Thyroid gland (tissue), 4 donors: ENCODE data around the gene SIPA1L3. TPM values are rescaled to one million over a fixed set of nuclear protein-coding genes. Genes with fewer than 3 reads are reported as not detected.

ENCODE experiments used
- DNase-seq, 2 donors: peaks; one replicate each; pipeline ENCODE4 v3.0.0-alpha.2; 2019
- H3K27ac ChIP-seq, 3 donors: fragments of 200-600 bp; sonication (generic); 1 replicate in 2 of 3; 2 replicates in 1 of 3; pipeline ENCODE4 v1.5.1; 2016 to 2019; ENCODE audit warnings: mild to moderate bottlenecking in 1 of 3, moderate library complexity in 1 of 3
- H3K27me3 ChIP-seq: fragments of 200-600 bp; sonication (generic); one replicate; pipeline ENCODE4 v1.5.1; 2019
- H3K36me3 ChIP-seq, 2 donors: fragments of 200-600 bp; sonication (generic); one replicate each; pipeline ENCODE4 v1.5.1; 2016 to 2019
- H3K4me1 ChIP-seq, 2 donors: fragments of 200-600 bp; sonication (generic); one replicate each; pipeline ENCODE4 v1.5.1; 2017 to 2019
- H3K4me3 ChIP-seq, 3 donors: fragments of 200-600 bp; sonication (generic); replicated peaks in 1 of 3; 1 replicate in 2 of 3; 2 replicates in 1 of 3; pipeline ENCODE4 v1.5.1; 2016; ENCODE audit warnings: mild to moderate bottlenecking in 1 of 3
- H3K9me3 ChIP-seq: fragments of 200-600 bp; sonication (generic); one replicate; pipeline ENCODE4 v1.5.1; 2017
- CTCF ChIP-seq, 6 experiments: fragments of 200-600 bp in 3 of 6; fragments of 450-650 bp in 3 of 6; sonication (generic) in 3 of 6; IDR thresholded peaks; one replicate each; pipeline ENCODE4 v1.5.1; 2016 to 2019; ENCODE audit warnings: antibody characterized with exemption in 6 of 6, mild to moderate bottlenecking in 2 of 6, inconsistent platforms in 1 of 6, moderate library complexity in 1 of 6
- POLR2A ChIP-seq, 2 donors: fragments of 450-650 bp; IDR thresholded peaks; one replicate each; pipeline ENCODE4 v1.6.1; 2017; ENCODE audit warnings: antibody characterized with exemption in 2 of 2, mild to moderate bottlenecking in 2 of 2, moderate library complexity in 1 of 2
- WGBS, 2 donors: methylation state at CpG; one replicate each; pipeline ENCODE4 v1.1.5; 2017; 5-methylcytosine and 5-hydroxymethylcytosine counted together
- intact Hi-C: fragments of 100-400 bp; cut with DNase I; formaldehyde crosslinking; loops from one replicate; pipeline ENCODE4 v1.15.1; 2023
- total RNA-seq, 4 donors: library from RNA; depleted of rRNA; stranded (reverse); fragments of >200 nt; gene quantifications; one replicate each; pipeline ENCODE4 v1.2.3, GENCODE V29; 2016

SIPA1L3 gene
- total RNA-seq, 4 donors from 2014 or later = 39.4 to 130 (median 116) TPM

- Histone ChIP-seq H3K4me3 (no peak overlapping the region), H3K9me3 (no peaks in the 10 kb centered on the region), H3K36me3 (no peaks in the 10 kb centered on the region), H3K27me3 (no peaks in the 10 kb centered on the region), H3K4me1 (peaks cover 0 to 19% of the 10 kb centered on the region in 2 donors), H3K27ac (no peak overlapping the region)
- no peak for DNase-seq
- WGBS, 2 donors = 67 to 74% methylated on average over 5 of the region's 5 CpGs
- TF ChIP-seq CTCF (IDR thresholded peaks at IDR 0.05) = no peak
- no peak for TF ChIP-seq POLR2A (IDR thresholded peaks at IDR 0.05)
- intact Hi-C loops = no loop called here
Observed at GRCh38 chr19:38247126-38247525, 340.1 kb downstream of the SIPA1L3 start.

- no peaks in the 10 kb centered on the region for H3K27me3 ChIP-seq
- intact Hi-C loops = no loop called here
- H3K36me3 ChIP-seq = no peaks in the 10 kb centered on the region
- no peak overlapping the region for H3K4me3 ChIP-seq
- WGBS, 2 donors = 82 to 89% methylated on average over 9 of the region's 9 CpGs
- no peak for TF ChIP-seq CTCF (IDR thresholded peaks at IDR 0.05)
- TF ChIP-seq POLR2A (IDR thresholded peaks at IDR 0.05) = no peak
- peaks cover 0 to 19% of the 10 kb centered on the region in 2 donors for H3K4me1 ChIP-seq
- no peak for DNase-seq
- no peaks in the 10 kb centered on the region for H3K9me3 ChIP-seq
- no peak overlapping the region for H3K27ac ChIP-seq
Observed at GRCh38 chr19:38247734-38248268, 340.8 kb downstream of the SIPA1L3 start.

GRCh38 chr19:38248421-38248820, 341.4 kb downstream of the SIPA1L3 start:
- H3K4me3 ChIP-seq = no peak overlapping the region
- peaks cover 0 to 19% of the 10 kb centered on the region in 2 donors for H3K4me1 ChIP-seq
- no peaks in the 10 kb centered on the region for H3K36me3 ChIP-seq
- DNase-seq = no peak
- no peaks in the 10 kb centered on the region for H3K9me3 ChIP-seq
- intact Hi-C loops = no loop called here
- TF ChIP-seq CTCF (IDR thresholded peaks at IDR 0.05) = no peak
- TF ChIP-seq POLR2A (IDR thresholded peaks at IDR 0.05) = no peak
- no peaks in the 10 kb centered on the region for H3K27me3 ChIP-seq
- H3K27ac ChIP-seq = no peak overlapping the region
- WGBS, 2 donors = 93 to 95% methylated on average over 4 to 7 of the region's 7 CpGs

GRCh38 chr19:38250428-38250820, 343.4 kb downstream of the SIPA1L3 start:
- intact Hi-C loops = no loop called here
- Histone ChIP-seq H3K4me1 (peaks cover 0 to 12% of the 10 kb centered on the region in 2 donors), H3K36me3 (no peaks in the 10 kb centered on the region), H3K4me3 (no peak overlapping the region), H3K27me3 (no peaks in the 10 kb centered on the region), H3K27ac (no peak overlapping the region), H3K9me3 (no peaks in the 10 kb centered on the region)
- no peak for DNase-seq
- TF ChIP-seq CTCF (IDR thresholded peaks at IDR 0.05) (no peak), POLR2A (IDR thresholded peaks at IDR 0.05) (no peak)

GRCh38 chr19:38250821-38251563, 344.0 kb downstream of the SIPA1L3 start:
- H3K4me3 ChIP-seq = no peak overlapping the region
- intact Hi-C loops = no loop called here
- 28 to 37% methylated on average over 18 of the region's 18 CpGs for WGBS, 2 donors
- DNase-seq = peak; percentile 21 to 28
- H3K4me1 ChIP-seq = peaks cover 0 to 13% of the 10 kb centered on the region in 2 donors
- H3K9me3 ChIP-seq = no peaks in the 10 kb centered on the region
- TF ChIP-seq CTCF (IDR thresholded peaks at IDR 0.05) (no peak), POLR2A (IDR thresholded peaks at IDR 0.05) (no peak)
- no peaks in the 10 kb centered on the region for H3K27me3 ChIP-seq
- peak overlapping the region in 2 of 3 donors; percentile 60 to 74 for H3K27ac ChIP-seq
- H3K36me3 ChIP-seq = no peaks in the 10 kb centered on the region
